Stimulated activated CD8-positive, alpha-beta memory T cell treated with anti-CD3 and anti-CD28 coated beads, Interleukin-15, amount 100 ng/mL, for 24 hours (primary cell): ENCODE results near the gene SRC.

Experiments used
- DNase-seq: peaks from one replicate; pipeline ENCODE4 v3.0.0-alpha.2; 2020; ENCODE audit warnings: low read depth

SRC gene

GRCh38 chr20:37382482-37383120 lies 36.7 kb downstream of the SRC start:
- no peak for DNase-seq

GRCh38 chr20:37383229-37383989 lies 37.5 kb downstream of the SRC start:
- DNase-seq: no peak

GRCh38 chr20:37384683-37385174 lies 38.8 kb downstream of the SRC start:
- DNase-seq: peak; percentile 77

- no peak for DNase-seq
Observed at GRCh38 chr20:37385176-37385575, 39.2 kb downstream of the SRC start.

GRCh38 chr20:37385659-37386504 lies 39.9 kb downstream of the SRC start:
- DNase-seq: no peak

GRCh38 chr20:37386505-37387251 lies 40.7 kb downstream of the SRC start:
- DNase-seq: no peak

- no peak for DNase-seq
Observed at GRCh38 chr20:37387519-37388269, 41.8 kb downstream of the SRC start.

GRCh38 chr20:37388831-37389230 lies 42.9 kb downstream of the SRC start:
- no peak for DNase-seq

- DNase-seq: no peak
Observed at GRCh38 chr20:37389241-37389747, 43.4 kb downstream of the SRC start.

GRCh38 chr20:37389844-37390275 lies 43.9 kb downstream of the SRC start:
- no peak for DNase-seq

- DNase-seq: no peak
Observed at GRCh38 chr20:37390503-37390890, 44.6 kb downstream of the SRC start.

GRCh38 chr20:37390891-37391525 lies 45.1 kb downstream of the SRC start:
- no peak for DNase-seq

GRCh38 chr20:37392441-37393195 lies 46.7 kb downstream of the SRC start:
- no peak for DNase-seq

GRCh38 chr20:37393196-37393862 lies 47.4 kb downstream of the SRC start:
- DNase-seq: no peak

GRCh38 chr20:37393863-37394542 lies 48.1 kb downstream of the SRC start:
- no peak for DNase-seq

- DNase-seq: no peak
Observed at GRCh38 chr20:37394543-37395409, 48.8 kb downstream of the SRC start.

- DNase-seq: no peak
Observed at GRCh38 chr20:37395410-37395797, 49.5 kb downstream of the SRC start.
